Measurements from ENCODE around the gene TMEM123.

DNA sequence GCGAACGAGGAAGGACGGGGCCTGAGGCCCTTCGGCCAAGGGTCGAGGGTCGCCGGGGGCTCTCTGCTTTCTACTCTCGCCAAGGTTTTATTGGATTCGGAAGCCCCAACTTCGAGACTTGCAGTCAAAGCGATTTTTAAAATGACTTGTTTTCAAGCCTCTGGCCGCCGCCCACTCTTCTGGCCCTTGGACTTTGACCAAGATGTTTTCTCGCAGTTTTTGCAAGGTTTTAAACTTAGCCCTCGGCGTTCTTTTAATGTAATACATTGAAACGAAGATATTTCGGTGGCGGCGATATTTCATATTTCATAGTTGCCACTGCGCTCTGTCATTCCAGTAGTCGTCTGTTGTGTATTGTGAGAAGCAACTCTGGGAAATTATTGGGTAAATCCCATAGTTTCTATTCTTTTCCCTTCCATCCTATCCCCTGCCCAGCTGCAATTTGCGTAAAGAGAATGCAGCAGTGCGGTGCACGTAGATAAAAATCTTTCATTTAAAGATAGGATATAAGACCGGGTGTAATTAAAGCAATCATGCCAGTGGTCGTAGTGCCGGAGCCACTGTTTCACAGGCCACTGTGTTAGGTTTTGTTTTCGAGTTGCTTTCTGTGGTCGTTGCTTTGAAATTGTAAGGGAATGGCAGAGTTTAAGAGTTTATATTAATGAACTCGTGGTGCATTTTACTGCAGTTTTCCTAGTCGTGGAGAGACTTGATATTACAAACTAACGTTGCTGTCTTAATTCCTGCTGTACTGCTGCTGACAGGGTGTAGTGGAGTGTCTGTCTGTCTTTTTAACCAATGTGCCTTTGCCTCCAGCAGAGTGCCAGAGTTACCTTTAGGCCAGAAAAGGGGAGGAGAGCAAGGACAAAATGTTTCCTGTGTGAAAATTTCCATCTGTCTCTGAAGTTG lies 104.8 kb downstream of the TMEM123 start:
- TF ChIP-seq CTCF (conservative IDR thresholded peaks at IDR 0.05; ENCODE audit: low read depth, low read length) (no peak), EZH2 (IDR thresholded peaks at IDR 0.05; ENCODE audit: borderline replicate concordance, low read depth, low read length, poor library complexity, severe bottlenecking) (no peak)

Measured in A673 (cell line).